ENCODE results near the gene FDX1. TPM values are rescaled to one million over a fixed set of nuclear protein-coding genes. Genes with fewer than 3 reads are reported as not detected.

FDX1 gene
- total RNA-seq, 1 donor from 2014 or later, result 15.8 TPM

GRCh38 chr11:110509472-110509871, 79.7 kb downstream of the FDX1 start:
- no peak for DNase-seq

- DNase-seq, result no peak
Measured at GRCh38 chr11:110512026-110512425, 82.3 kb downstream of the FDX1 start.

- no peak for DNase-seq
Measured at GRCh38 chr11:110513259-110513801, 83.6 kb downstream of the FDX1 start.

- DNase-seq, result no peak
Measured at GRCh38 chr11:110513846-110514437, 84.2 kb downstream of the FDX1 start.

Other genes starting within 250 kb of the FDX1 start
- gene RDX, start 133.3 kb upstream of the FDX1 start, total RNA-seq, result 83.1 TPM

Data from occipital lobe (tissue), 2 donors.